Right lobe of liver (tissue), 4 donors: ENCODE measurements around the gene CPXM2.

Source experiments
- POLR2A ChIP-seq: fragments of 450-650 bp; IDR thresholded peaks from one replicate; pipeline ENCODE4 v1.6.1; 2017; ENCODE audit warnings: antibody characterized with exemption, mild to moderate bottlenecking
- TF ChIP-seq, protein P1 (sequence below), 4 donors: fragments of 200-600 bp in 3 of 4; fragments of 450-650 bp in 1 of 4; IDR thresholded peaks; one replicate each; pipeline versions ENCODE4 v1.5.1 to v1.8.0; 2016 to 2022; ENCODE audit warnings: antibody characterized with exemption in 4 of 4, mild to moderate bottlenecking in 2 of 4
- donor health status: DM: no; HTN: no; CAD: no.
- donor health status: DM: no; HTN: no; CAD: no.
- donor health status: DM: no; HTN: yes; CAD: no.

DNA sequence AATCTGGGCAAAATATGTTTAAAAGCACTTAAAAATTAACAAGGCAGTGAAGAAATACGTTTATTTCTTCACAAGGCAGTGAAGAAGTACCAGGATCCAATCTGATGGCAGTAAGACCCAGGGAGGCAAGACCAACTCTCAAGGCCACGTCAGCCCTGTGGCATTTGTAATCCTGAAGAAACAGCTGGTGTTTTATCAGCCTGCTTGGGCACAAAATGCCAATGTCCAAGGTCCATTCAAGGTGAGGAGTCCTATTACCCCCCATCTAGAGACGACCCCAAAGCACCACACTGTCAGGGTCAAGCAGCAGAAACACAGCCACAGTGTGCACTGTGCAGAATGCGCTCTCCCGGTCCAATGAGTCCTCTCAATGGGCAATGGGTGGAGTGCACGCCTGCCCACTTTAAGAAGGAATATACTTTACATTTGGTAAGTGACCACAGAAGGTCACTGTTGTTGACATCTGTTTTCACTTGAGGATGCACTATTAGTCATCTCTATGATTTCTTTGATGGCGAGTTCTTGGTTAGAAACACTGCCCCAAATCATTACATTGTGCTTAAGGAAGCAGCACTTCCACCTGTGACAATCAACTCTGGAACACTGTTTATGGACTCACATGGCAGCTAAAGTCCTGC is 12.8 kb downstream of the CPXM2 start:
- TF ChIP-seq, protein P1, sequence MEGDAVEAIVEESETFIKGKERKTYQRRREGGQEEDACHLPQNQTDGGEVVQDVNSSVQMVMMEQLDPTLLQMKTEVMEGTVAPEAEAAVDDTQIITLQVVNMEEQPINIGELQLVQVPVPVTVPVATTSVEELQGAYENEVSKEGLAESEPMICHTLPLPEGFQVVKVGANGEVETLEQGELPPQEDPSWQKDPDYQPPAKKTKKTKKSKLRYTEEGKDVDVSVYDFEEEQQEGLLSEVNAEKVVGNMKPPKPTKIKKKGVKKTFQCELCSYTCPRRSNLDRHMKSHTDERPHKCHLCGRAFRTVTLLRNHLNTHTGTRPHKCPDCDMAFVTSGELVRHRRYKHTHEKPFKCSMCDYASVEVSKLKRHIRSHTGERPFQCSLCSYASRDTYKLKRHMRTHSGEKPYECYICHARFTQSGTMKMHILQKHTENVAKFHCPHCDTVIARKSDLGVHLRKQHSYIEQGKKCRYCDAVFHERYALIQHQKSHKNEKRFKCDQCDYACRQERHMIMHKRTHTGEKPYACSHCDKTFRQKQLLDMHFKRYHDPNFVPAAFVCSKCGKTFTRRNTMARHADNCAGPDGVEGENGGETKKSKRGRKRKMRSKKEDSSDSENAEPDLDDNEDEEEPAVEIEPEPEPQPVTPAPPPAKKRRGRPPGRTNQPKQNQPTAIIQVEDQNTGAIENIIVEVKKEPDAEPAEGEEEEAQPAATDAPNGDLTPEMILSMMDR (IDR thresholded peaks at IDR 0.05): no peak
- no peak for TF ChIP-seq POLR2A
